Measurements from ENCODE around the gene MIA. TPM values are rescaled to one million over a fixed set of nuclear protein-coding genes. Genes with fewer than 3 reads are reported as not detected.
"Not testable (repeated sequence)": the region's sequence is repeated elsewhere in the genome, so short reads cannot be mapped to it uniquely, and the experiment has no call there.

Gene MIA
- total RNA-seq, 1 donor from 2014 or later = not detected

DNA sequence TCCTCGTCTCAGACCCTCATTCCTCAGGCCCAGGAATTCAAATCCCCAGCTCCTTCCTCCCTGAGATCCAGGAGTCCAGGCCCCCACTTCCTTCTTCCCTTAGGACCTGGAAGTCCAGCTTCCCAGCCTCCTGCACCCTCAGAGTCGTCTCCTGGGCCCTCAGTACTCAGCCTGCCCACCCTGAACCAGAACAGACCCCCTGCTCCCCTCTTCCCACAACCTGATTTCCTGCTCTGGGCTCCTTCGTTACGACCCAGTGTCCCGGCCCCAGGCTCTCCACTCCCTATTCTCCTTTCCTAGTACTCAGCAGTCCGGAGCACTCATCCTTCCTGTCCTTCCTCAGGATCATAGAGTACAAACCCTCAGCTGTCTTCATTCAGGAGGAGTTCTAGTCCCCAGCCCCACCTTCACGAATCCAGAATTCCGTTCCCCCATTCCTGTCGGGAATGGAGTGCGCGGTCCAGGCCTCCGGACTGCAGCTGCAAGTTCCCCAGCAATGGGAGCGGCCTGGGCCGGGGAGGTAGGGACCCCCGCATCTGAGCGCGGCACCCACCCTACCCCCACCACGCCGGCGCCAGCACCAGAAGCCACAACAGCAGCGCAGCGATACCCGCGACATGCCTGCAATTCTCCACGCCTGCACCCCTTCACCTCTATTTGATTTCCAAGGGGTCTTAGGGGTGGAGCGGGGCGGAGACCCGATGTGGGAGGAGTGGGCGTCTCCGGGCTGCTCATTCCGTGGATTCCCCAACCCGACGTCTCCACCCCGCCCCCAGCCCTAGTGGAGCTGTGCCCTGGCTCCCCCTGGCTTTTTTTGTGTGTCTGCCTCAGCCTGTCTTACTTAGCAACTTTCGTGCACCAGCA is 36.4 kb downstream of the MIA start:
- Histone ChIP-seq H3K36me3 (no peaks in the 10 kb centered on the region), H2AFZ (replicated peaks) (no peak overlapping the region), H3K9me3 (ENCODE audit: low read depth) (no peaks in the 10 kb centered on the region), H3K27ac (no peak overlapping the region), H3K4me1 (peaks cover 20% of the 10 kb centered on the region), H4K20me1 (ENCODE audit: low read depth) (peaks cover 34% of the 10 kb centered on the region), H3K4me3 (peak overlapping the region; percentile 45), H3K27me3 (peaks cover 19% of the 10 kb centered on the region), H3K4me2 (peak overlapping the region; percentile 80), H3K9ac (no peak overlapping the region), H3F3A (ENCODE audit: low read depth) (peaks cover 32% of the 10 kb centered on the region), H3K79me2 (ENCODE audit: low read depth) (peaks cover 15% of the 10 kb centered on the region)
- Mint-ChIP-seq H3K27me3 (ENCODE audit: insufficient read depth, low read depth) (peaks cover 15% of the 10 kb centered on the region), H3K4me3 (peak overlapping the region; percentile 81), H3K9me3 (no peaks in the 10 kb centered on the region), H3K27ac (peak overlapping the region; percentile 47), H3K4me1 (peaks cover 53% of the 10 kb centered on the region), H3K36me3 (peaks cover 8% of the 10 kb centered on the region)
- peak; percentile 60 for DNase-seq (ENCODE audit: low spot score)
- TF ChIP-seq EZH2phosphoT487 (IDR thresholded peaks at IDR 0.05) (no peak), EZH2 (IDR thresholded peaks at IDR 0.05) (no peak)
- TF ChIP-seq, protein P1, sequence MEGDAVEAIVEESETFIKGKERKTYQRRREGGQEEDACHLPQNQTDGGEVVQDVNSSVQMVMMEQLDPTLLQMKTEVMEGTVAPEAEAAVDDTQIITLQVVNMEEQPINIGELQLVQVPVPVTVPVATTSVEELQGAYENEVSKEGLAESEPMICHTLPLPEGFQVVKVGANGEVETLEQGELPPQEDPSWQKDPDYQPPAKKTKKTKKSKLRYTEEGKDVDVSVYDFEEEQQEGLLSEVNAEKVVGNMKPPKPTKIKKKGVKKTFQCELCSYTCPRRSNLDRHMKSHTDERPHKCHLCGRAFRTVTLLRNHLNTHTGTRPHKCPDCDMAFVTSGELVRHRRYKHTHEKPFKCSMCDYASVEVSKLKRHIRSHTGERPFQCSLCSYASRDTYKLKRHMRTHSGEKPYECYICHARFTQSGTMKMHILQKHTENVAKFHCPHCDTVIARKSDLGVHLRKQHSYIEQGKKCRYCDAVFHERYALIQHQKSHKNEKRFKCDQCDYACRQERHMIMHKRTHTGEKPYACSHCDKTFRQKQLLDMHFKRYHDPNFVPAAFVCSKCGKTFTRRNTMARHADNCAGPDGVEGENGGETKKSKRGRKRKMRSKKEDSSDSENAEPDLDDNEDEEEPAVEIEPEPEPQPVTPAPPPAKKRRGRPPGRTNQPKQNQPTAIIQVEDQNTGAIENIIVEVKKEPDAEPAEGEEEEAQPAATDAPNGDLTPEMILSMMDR (IDR thresholded peaks at IDR 0.05) = no peak

DNA sequence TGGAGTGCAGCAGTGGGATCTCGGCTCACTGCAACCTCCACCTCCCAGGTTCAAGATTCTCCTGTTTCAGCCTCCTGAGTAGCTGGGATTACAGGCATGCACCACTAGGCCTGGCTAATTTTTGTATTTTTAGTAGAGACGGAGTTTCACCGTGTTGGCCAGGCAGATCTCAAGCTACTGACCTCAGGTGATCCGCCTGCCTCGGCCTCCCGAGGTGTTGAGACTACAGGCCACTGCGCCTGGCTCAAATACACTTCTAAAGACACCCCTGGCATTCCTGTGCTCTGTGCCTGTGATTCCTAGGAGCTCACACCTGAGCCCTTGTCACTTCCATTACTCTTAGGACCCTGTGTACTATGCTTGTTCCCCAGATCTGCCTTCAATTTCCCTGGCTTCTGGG is 37.2 kb downstream of the MIA start:
- H3K27me3 Mint-ChIP-seq (ENCODE audit: insufficient read depth, low read depth) = peaks cover 15% of the 10 kb centered on the region

DNA sequence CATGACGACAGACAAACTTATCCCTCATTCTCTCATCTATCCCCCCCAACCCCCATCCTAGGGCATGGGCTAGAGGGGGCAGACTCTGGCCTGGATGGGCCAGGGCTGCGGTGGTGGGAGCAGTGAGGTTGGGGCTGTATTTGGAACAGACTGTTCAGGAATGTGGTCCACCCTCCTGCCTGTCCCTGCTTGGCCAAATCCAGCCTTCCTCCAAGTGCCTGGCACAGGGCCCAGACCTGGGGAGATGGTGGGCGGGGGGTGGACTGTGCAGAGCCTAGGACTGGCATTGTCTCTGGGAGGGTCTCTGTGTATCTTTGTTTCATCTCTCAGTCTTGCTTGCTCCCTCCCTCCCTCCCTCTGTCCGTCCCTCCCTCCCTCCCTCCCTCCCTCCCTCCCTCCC is 37.9 kb downstream of the MIA start:
- Histone ChIP-seq H2AFZ (replicated peaks) (no peak overlapping the region), H3K27me3 (peaks cover 28% of the 10 kb centered on the region), H3K9me3 (ENCODE audit: low read depth) (no peaks in the 10 kb centered on the region), H3K4me2 (no peak overlapping the region), H3K79me2 (ENCODE audit: low read depth) (peaks cover 4% of the 10 kb centered on the region), H3K4me3 (no peak overlapping the region), H3F3A (ENCODE audit: low read depth) (peaks cover 31% of the 10 kb centered on the region), H3K27ac (no peak overlapping the region), H4K20me1 (ENCODE audit: low read depth) (peaks cover 21% of the 10 kb centered on the region), H3K36me3 (no peaks in the 10 kb centered on the region), H3K9ac (no peak overlapping the region), H3K4me1 (peaks cover 20% of the 10 kb centered on the region)
- no peaks in the 10 kb centered on the region for H3K9me3 Mint-ChIP-seq
- no peak for DNase-seq (ENCODE audit: low spot score)
- peaks cover 15% of the 10 kb centered on the region for H3K27me3 Mint-ChIP-seq (ENCODE audit: insufficient read depth, low read depth)
- H3K4me1 Mint-ChIP-seq = peaks cover 41% of the 10 kb centered on the region
- peaks cover 2% of the 10 kb centered on the region for H3K36me3 Mint-ChIP-seq
- H3K4me3 Mint-ChIP-seq = peak overlapping the region; percentile 81
- H3K27ac Mint-ChIP-seq = no peak overlapping the region
- TF ChIP-seq EZH2phosphoT487 (IDR thresholded peaks at IDR 0.05) (no peak), EZH2 (IDR thresholded peaks at IDR 0.05) (no peak)
- TF ChIP-seq, protein P1 (IDR thresholded peaks at IDR 0.05) = no peak

More for the DNA sequence above, 37.2 kb downstream of the MIA start:
- not testable (repeated sequence) for H3K27ac ChIP-seq; H3K27ac Mint-ChIP-seq; H3K36me3 ChIP-seq; H3K4me3 ChIP-seq; H3K9me3 Mint-ChIP-seq; DNase-seq (ENCODE audit: low spot score); H3K36me3 Mint-ChIP-seq; H3K9ac ChIP-seq; H3K79me2 ChIP-seq (ENCODE audit: low read depth); H2AFZ ChIP-seq (replicated peaks); H3K9me3 ChIP-seq (ENCODE audit: low read depth)
- peaks cover 44% of the 10 kb centered on the region for H3K4me1 Mint-ChIP-seq
- H3K4me3 Mint-ChIP-seq = peak overlapping the region; percentile 81
- Histone ChIP-seq H3F3A (ENCODE audit: low read depth) (peaks cover 31% of the 10 kb centered on the region), H3K27me3 (peaks cover 24% of the 10 kb centered on the region), H3K4me1 (peaks cover 20% of the 10 kb centered on the region), H3K4me2 (peak overlapping the region; percentile 80), H4K20me1 (ENCODE audit: low read depth) (peaks cover 27% of the 10 kb centered on the region)

DNA sequence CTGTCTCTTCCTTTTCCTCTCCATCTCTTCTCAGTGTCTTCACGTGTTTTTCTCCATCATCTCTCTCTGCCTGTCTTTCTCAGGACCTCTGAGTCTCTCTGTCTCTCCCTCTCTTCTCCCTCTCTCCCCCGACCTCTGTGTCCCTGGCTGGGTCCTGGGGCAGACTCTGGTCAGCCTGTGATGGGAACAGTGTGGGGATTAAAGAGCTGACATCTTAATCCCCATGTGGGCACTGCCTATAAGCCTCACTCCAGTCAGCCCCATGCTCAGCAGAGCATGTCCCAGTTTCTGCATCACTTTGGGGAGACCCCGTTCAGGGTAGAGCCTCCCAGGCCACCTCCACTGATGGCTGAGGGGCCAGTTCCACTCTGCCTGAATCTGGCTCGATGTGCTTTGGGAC is 39.9 kb downstream of the MIA start:
- Mint-ChIP-seq H3K27me3 (ENCODE audit: insufficient read depth, low read depth) (peaks cover 16% of the 10 kb centered on the region), H3K4me3 (peak overlapping the region; percentile 0), H3K27ac (no peak overlapping the region), H3K9me3 (no peaks in the 10 kb centered on the region), H3K36me3 (no peaks in the 10 kb centered on the region), H3K4me1 (peaks cover 43% of the 10 kb centered on the region)
- Histone ChIP-seq H3F3A (ENCODE audit: low read depth) (peaks cover 20% of the 10 kb centered on the region), H3K36me3 (no peaks in the 10 kb centered on the region), H2AFZ (replicated peaks) (no peak overlapping the region), H3K79me2 (ENCODE audit: low read depth) (no peaks in the 10 kb centered on the region), H3K27ac (no peak overlapping the region), H3K4me1 (peaks cover 14% of the 10 kb centered on the region), H3K4me3 (no peak overlapping the region), H3K9ac (no peak overlapping the region), H3K9me3 (ENCODE audit: low read depth) (no peaks in the 10 kb centered on the region), H4K20me1 (ENCODE audit: low read depth) (peaks cover under 1% of the 10 kb centered on the region), H3K4me2 (no peak overlapping the region), H3K27me3 (peaks cover 28% of the 10 kb centered on the region)
- DNase-seq (ENCODE audit: low spot score) = peak; percentile 48
- TF ChIP-seq, protein P1 (IDR thresholded peaks at IDR 0.05) = no peak
- TF ChIP-seq EZH2 (IDR thresholded peaks at IDR 0.05) (no peak), EZH2phosphoT487 (IDR thresholded peaks at IDR 0.05) (no peak)

Measured in neural progenitor cell (in vitro differentiated cells).